ENCODE results near the gene AMIGO1. TPM values are rescaled to one million over a fixed set of nuclear protein-coding genes. Genes with fewer than 3 reads are reported as not detected.
A peak's percentile ranks its signal among the peaks of the same experiment; 100 is the strongest.

AMIGO1 gene
- polyA plus RNA-seq, 3 donors, result 0.05 to 0.26 (median 0.07) TPM

GRCh38 chr1:109472779-109473178, 36.7 kb downstream of the AMIGO1 start:
- peaks cover 61 to 73% (median 64%) of the 10 kb centered on the region in 3 donors for H3K27me3 Mint-ChIP-seq (ENCODE audit: low read depth in 3 of 3)
- H3K27ac ChIP-seq (ENCODE audit: low read depth in 1 of 2, low read length in 2 of 2), result no peak overlapping the region
- no peaks in the 10 kb centered on the region for H4K20me1 ChIP-seq (ENCODE audit: insufficient read depth, low read length)
- H3K36me3 Mint-ChIP-seq, result no peaks in the 10 kb centered on the region
- H3K79me2 ChIP-seq (ENCODE audit: insufficient read depth, low read length), result no peaks in the 10 kb centered on the region
- no peak overlapping the region for H2AFZ ChIP-seq (ENCODE audit: insufficient read depth, low read depth, low read length, poor library complexity, severe bottlenecking)
- H3K36me3 ChIP-seq (replicated peaks in 1 of 2; ENCODE audit: control insufficient read depth in 1 of 2, insufficient read depth in 2 of 2, low read length in 2 of 2), result no peaks in the 10 kb centered on the region
- peaks cover 5% of the 10 kb centered on the region for H3K4me1 Mint-ChIP-seq
- H3K27me3 ChIP-seq (ENCODE audit: control insufficient read depth in 2 of 2, insufficient read depth in 2 of 2, low read length in 2 of 2), result peaks cover 35 to 48% of the 10 kb centered on the region in 2 donors
- no peak for TF ChIP-seq CTCF (IDR thresholded peaks at IDR 0.05)
- no peak overlapping the region for H3K9ac ChIP-seq (ENCODE audit: insufficient read depth, low read length, poor library complexity, severe bottlenecking)
- no peak overlapping the region for H3K27ac Mint-ChIP-seq
- H3K9me3 ChIP-seq (replicated peaks in 1 of 2; ENCODE audit: control insufficient read depth in 1 of 2, insufficient read depth in 1 of 2, low read length in 2 of 2), result peaks cover 0 to 6% of the 10 kb centered on the region in 2 donors
- H3K4me3 ChIP-seq (replicated peaks in 1 of 3; ENCODE audit: low read depth in 2 of 3, low read length in 3 of 3), result no peak overlapping the region
- intact Hi-C loops (cut with micrococcal nuclease), result no loop called here
- 80% methylated on average over 2 of the region's 3 CpGs for WGBS (ENCODE audit: insufficient coverage)
- no peak overlapping the region for H3K4me3 Mint-ChIP-seq
- H3K4me1 ChIP-seq (ENCODE audit: control insufficient read depth in 1 of 2, insufficient read depth in 2 of 2, low read length in 2 of 2), result peaks cover 2% of the 10 kb centered on the region in 2 donors
- H3K9me3 Mint-ChIP-seq, result peaks cover 0 to 4% (median 0%) of the 10 kb centered on the region in 7 donors
- no peak overlapping the region for H3K4me2 ChIP-seq (replicated peaks; ENCODE audit: extremely low read depth, low read length, poor library complexity, severe bottlenecking)
- DNase-seq, result no peak

GRCh38 chr1:109470245-109470644, 39.3 kb downstream of the AMIGO1 start:
- Histone ChIP-seq H4K20me1 (ENCODE audit: insufficient read depth, low read length) (no peaks in the 10 kb centered on the region), H3K27ac (ENCODE audit: low read depth in 1 of 2, low read length in 2 of 2) (no peak overlapping the region), H3K79me2 (ENCODE audit: insufficient read depth, low read length) (no peaks in the 10 kb centered on the region), H3K9me3 (replicated peaks in 1 of 2; ENCODE audit: control insufficient read depth in 1 of 2, insufficient read depth in 1 of 2, low read length in 2 of 2) (peaks cover 0 to 14% of the 10 kb centered on the region in 2 donors), H3K4me3 (replicated peaks in 1 of 3; ENCODE audit: low read depth in 2 of 3, low read length in 3 of 3) (no peak overlapping the region), H3K4me2 (replicated peaks; ENCODE audit: extremely low read depth, low read length, poor library complexity, severe bottlenecking) (no peak overlapping the region), H3K4me1 (ENCODE audit: control insufficient read depth in 1 of 2, insufficient read depth in 2 of 2, low read length in 2 of 2) (peaks cover 9 to 12% of the 10 kb centered on the region in 2 donors), H3K36me3 (replicated peaks in 1 of 2; ENCODE audit: control insufficient read depth in 1 of 2, insufficient read depth in 2 of 2, low read length in 2 of 2) (no peaks in the 10 kb centered on the region), H3K9ac (ENCODE audit: insufficient read depth, low read length, poor library complexity, severe bottlenecking) (no peak overlapping the region), H2AFZ (ENCODE audit: insufficient read depth, low read depth, low read length, poor library complexity, severe bottlenecking) (no peak overlapping the region), H3K27me3 (ENCODE audit: control insufficient read depth in 2 of 2, insufficient read depth in 2 of 2, low read length in 2 of 2) (peaks cover 56 to 72% of the 10 kb centered on the region in 2 donors)
- H3K4me1 Mint-ChIP-seq, result peaks cover 10% of the 10 kb centered on the region
- no peak overlapping the region for H3K27ac Mint-ChIP-seq
- TF ChIP-seq CTCF (IDR thresholded peaks at IDR 0.05), result no peak
- WGBS (ENCODE audit: insufficient coverage), result 62% methylated on average over 4 of the region's 6 CpGs
- no peak for DNase-seq
- intact Hi-C loops (cut with micrococcal nuclease), result no loop called here
- peaks cover 0 to 16% (median 7%) of the 10 kb centered on the region in 7 donors for H3K9me3 Mint-ChIP-seq
- H3K36me3 Mint-ChIP-seq, result peaks cover 0 to 4% of the 10 kb centered on the region in 2 donors
- peak overlapping the region in 1 of 2 donors; percentile 66 for H3K4me3 Mint-ChIP-seq
- peaks cover 77 to 91% (median 78%) of the 10 kb centered on the region in 3 donors for H3K27me3 Mint-ChIP-seq (ENCODE audit: low read depth in 3 of 3)

Measured in CD14-positive monocyte (primary cell).